ENCODE data around the gene ZNF664.

ZNF664 gene

DNA sequence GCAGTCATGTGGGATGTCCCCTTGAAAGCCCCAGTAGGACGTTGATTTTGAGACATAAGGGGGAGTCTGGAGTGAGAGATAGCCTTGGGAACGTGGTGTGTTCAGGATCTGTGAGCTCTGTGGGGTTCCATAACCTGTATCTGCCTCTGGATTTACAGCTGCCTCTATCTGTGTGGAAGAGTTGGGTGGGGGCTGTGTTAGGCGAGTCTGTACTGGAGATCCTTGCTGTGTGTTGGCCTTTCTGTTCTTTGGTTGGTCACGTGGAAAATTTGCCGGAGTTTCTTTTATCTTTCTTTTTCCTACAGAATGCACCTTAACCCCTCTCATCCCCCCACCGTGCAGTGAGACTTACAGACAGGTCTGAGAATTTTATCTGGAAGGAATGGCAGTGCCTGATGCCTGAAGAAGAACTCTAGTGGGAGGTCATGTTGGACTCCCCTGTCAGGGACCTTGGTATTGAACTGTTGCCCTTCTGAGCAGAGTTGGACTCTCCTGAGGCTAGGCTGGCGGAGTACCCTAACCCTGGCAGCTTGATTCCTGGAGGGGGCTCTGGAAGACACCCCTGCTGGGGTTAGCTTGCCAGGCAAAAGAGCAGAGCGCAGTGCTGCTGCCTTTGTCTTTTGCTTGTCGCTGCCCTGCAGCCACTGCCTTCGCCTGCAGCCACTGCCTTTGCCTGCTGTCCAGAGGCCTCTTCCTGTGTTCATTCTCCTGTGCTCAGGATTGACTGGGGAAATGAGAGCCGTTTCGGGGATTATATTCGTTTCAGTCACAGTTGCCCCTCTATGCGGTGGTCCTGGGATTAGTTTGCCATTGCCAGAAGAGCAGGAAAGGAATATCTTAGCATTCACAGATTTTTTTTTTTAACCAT is 34.1 kb downstream of the ZNF664 start:
- DNase-seq (ENCODE audit: extremely low read depth in 1 of 2, low read depth in 1 of 2), result no peak

DNA sequence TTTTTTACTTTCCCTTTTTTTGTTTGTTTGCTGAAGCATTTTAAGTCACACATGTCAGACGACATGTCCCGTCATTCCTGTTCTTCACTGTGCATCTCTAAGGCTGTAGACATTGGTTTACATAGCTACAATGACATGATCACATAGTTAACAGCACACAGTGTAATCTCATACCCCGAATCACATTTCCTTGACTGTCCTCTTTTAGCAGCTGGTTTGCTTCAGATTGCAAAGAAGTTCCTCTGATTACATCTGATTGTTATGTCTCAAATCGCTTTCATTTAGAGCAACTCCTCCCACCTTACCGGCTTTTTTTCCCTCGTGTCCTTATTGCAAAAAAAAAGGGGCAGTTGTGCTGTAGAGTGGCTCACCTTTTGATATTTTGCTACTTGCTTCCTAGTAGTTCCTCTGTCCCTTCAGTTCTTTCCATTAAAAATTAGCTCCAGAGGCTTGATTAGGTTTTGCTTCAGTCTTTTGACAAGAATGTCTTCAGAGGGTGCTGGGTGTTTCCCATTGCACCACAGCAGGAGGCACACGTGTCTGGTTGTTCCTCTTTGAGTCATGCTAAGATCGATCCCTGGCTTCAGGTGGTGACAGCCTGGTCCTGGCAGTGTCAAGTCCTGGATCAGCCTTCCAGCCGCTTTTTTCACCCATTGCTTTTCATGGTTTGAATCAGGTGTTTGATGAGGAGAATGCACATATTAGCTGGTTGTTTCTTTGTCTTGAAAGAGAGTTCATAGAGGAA is 35.0 kb downstream of the ZNF664 start:
- DNase-seq (ENCODE audit: extremely low read depth in 1 of 2, low read depth in 1 of 2), result no peak

DNA sequence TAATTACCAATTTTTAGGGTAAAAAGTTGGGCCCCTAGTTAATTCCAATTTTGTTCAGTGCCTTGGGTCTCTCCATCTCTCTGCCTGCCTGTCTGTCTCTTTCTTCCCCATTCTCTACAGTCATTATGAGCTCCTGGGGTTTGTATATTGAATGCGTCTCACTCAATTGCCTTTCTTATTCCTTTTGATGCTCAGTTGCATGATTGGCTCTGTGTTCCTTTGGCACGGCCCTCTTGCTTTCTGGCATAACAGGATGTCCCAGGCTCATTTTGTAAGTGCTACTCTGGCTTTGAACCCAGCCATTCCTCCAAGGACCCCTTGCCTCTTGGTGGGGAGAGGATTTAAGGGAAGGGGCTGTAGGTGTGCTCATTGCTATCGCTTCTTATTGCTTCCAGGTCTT is 35.6 kb downstream of the ZNF664 start:
- no peak for DNase-seq (ENCODE audit: extremely low read depth in 1 of 2, low read depth in 1 of 2)

DNA sequence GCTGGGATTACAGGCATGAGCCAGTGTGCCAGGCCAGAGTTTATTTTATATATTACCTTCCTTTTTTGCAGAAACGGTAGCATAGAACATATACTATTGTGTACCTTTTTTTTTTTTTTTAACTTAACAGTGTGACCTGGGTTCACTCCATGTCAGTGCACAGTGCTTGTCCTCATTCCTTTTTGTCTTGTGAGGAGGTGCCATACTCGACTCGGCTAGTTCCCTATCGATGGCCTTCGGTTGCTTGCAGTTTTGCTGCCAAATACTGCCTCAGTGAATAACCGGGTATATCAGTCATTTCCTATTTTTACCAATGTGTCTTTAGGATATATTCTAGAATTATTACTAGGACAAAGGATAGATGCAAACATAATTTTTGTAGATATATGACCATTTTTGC is 36.8 kb downstream of the ZNF664 start:
- DNase-seq (ENCODE audit: extremely low read depth in 1 of 2, low read depth in 1 of 2), result no peak

DNA sequence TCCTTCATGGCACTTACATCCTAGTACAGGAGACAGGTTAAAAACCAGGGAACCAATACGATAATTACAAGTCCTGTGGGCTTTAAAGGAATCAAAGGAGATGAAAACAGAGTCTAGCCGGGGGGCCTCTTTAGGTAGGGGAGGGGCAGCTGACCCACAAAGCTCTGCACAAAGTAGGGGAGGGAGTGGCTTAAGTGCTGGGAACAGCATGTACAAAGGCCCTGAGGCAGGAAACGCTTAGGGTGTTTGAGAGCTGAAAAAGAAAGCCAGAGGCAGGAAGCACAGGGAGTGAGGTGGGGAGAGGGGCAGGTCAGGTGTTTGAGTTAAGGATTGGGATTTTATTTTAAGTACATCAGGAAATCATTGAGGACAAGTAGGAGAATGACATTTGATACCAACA is 37.7 kb downstream of the ZNF664 start:
- DNase-seq (ENCODE audit: extremely low read depth in 1 of 2, low read depth in 1 of 2), result no peak

DNA sequence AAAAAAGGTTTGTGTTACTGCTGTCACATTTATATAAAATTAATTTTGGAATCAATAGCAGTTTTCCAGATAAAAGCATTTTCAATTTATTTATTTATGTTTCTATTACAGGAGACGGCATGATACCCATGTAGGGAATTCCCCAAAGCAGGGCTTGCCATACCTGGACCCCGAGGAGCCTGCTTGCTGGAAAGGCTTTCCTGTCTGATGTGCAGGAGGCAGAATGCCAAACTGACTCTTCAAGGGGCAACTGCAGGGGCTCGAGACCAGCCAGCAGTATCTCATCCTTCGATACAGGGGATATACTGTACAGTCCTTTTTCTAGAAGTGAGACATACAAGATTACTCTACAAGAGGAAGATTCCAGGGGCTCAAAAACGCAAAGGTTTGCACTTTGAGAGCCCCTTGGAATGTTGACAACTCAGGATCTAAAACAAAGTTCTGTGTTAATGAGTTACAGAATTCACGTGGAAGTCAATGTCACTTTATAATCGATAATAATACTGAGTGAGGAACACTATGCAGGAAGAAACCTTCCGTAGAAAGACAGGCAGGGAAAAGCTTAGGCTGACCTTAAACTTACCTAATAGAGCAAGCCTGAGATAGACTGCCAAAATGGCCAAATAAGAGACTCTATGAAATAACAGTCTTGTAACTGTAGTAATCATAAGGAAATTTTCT is 38.6 kb downstream of the ZNF664 start:
- DNase-seq (ENCODE audit: extremely low read depth in 1 of 2, low read depth in 1 of 2), result no peak

DNA sequence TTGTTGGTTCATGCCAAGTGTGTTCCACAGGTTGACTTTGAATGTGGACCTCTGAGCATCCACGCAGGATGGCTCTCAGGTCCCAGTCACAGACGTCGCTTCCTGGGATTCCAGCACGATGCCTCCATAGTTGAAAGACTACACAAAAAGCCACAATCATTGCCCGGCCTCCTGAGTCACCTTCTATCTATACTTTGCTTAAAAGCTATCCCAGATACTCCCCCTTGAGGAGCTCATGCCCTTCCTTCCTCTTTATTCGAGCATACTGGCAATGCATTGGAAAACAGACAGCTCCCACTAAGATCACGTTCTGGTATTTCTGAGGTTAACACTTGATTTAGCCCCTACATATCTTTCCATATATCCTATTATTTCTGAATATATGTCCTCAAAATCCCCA is 40.1 kb downstream of the ZNF664 start:
- DNase-seq (ENCODE audit: extremely low read depth in 1 of 2, low read depth in 1 of 2), result no peak

DNA sequence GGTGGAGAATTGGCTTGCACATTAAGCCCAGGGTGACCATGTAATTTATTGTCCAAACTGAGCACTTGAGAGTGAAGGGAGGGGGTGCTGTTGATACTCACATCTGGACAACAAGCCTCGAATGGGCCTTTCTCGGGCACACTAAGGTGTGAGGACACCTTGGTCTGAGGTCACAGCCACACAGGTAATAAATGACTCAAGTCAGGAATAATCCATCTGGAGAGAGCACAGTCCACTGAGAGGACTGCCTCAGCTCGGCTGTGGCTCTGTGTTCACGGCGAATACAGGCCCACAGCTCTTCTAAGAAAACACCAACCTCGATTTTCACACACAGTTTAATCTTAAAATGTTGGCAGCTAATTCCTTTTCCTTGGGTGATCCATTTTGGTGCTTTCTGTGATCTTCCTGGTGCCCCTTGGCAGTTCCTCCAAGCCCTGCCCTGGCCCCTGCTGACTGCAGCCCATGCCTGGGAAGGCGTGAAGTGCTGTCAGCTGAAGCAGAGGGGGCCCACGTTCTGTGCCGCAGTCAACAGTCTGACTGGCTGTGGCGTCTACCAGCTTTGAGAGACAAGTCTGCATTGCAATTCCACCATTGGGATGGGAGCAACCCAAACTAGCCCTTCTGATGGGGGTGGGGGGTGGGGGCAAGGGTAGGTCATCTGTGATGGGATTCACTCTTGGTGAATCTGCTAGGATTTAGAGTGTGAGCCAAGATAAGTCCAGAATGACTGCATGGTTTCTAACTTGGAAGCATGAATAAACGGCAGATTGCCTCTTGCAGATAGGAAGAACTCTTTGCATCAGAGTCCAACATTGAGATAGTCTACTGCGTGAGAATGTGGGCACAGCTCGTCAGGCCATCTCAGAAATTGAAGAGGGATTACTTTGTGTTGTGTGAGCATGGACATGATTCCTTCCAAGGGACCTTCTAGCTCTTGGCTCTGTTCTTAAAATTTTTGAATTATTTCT is 42.8 kb downstream of the ZNF664 start:
- no peak for DNase-seq (ENCODE audit: extremely low read depth in 1 of 2, low read depth in 1 of 2)

DNA sequence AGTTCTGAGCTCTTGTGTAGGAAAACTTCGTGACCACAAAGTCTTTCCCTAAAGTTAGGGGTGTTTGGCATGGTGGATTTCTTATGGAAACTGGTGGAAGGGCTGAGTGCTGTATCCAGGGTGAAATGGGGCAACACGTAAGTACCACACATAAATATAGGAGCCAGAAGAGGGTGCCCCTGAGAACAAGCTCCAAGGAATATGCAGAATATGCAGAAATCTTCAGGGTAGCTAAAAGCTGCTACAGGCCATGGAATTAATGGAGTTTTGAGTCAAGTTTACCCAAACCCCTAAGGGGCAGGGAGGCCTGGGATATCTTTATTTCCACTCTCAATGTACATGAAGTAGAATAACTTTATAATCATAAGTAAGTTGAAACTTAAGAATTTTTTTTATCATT is 44.0 kb downstream of the ZNF664 start:
- no peak for DNase-seq (ENCODE audit: extremely low read depth in 1 of 2, low read depth in 1 of 2)

DNA sequence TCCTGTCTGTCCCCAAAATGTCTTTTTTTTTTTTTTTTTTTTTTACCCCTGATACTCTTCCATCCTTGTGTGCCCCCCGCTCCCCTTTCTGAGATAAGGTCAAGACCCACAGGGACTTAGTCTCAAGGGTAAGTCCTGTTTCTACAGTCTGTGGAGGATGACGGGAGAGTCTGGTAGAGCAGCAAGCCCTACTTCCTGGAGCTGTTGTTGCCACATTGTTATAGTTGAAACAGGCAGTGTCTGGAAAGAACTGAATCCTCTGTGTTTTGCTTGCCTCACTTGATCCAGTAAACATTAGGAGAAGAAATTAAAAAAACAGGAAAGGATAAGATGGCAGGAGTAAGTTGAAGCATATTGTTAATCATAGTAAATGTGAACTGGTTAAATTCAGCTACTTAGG is 45.5 kb downstream of the ZNF664 start:
- no peak for DNase-seq (ENCODE audit: extremely low read depth in 1 of 2, low read depth in 1 of 2)

DNA sequence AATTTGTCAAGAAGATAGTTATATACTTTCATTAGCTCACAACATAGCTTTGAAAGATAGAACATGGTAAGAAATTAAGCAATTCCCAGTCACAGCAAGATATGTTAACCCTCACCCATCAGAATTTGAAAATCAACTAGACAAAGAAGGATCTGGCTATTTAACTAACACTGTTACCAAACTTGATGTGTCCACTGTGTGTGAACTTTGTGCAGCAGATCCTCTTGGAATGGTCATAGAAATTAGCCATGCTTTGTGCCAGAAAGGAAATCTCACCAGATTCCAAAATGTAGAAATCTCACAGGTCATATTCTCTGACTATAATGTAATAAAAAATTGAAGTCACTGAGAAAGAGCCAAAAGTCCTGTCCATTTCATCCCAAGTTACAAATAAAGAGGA is 46.1 kb downstream of the ZNF664 start:
- no peak for DNase-seq (ENCODE audit: extremely low read depth in 1 of 2, low read depth in 1 of 2)

DNA sequence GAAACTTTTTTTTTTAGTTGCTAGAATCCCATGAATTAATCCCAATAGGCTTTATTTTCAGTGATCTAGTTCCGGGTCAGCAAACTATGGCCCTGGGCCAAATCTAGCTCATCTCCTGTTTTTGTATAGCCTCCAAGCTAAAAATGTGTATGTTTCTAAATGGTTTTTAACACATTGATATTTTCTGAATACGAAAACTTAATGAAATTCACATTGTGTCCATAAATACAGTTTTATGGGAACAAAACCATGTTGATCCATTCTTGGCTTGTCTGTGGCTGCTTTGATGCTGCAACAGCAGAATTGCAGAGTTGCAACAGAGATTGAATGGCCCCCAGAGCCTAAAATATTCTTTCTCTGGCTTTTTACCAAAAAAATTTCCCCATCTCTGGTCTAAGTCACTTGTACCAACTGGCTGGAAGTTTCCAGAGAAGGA is 47.5 kb downstream of the ZNF664 start:
- no peak for DNase-seq (ENCODE audit: extremely low read depth in 1 of 2, low read depth in 1 of 2)

DNA sequence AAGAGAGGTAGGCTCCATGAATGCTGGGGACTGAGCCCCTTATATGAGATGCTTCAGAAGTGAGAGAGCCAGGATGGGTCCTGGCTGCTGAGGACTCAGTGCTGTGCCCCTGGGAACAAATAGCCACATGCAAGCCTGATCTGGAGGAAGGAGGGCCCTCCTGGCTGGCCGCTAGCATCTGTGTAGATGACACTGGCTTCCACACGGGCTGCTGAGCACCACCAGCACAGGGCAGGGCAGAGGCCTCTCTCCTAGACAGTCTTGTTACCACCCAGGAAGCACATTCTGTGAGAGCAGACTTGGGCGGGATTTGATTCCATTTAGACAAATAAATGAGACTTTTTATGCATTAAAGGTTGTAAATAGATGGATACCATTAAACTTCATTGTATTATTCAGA is 48.0 kb downstream of the ZNF664 start:
- no peak for DNase-seq (ENCODE audit: extremely low read depth in 1 of 2, low read depth in 1 of 2)

DNA sequence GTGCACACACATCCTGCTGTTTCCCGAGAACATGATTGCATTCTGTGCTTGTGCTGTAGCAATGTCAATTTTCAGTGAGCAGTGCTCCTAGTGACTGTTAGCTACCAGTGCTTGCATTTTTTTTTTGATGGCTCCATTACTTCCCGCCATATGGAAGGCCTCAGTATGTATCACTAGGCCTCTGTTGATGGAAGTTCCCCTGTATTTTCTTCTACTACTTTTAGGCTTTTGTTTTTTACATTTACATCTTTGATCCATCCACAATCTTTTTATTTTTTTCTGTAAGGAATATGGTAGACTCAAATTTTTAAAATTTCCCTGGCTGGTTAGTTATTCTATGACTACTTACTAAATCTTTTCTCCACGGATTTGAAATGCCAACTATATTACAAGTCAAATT is 49.1 kb downstream of the ZNF664 start:
- DNase-seq (ENCODE audit: extremely low read depth in 1 of 2, low read depth in 1 of 2), result no peak

DNA sequence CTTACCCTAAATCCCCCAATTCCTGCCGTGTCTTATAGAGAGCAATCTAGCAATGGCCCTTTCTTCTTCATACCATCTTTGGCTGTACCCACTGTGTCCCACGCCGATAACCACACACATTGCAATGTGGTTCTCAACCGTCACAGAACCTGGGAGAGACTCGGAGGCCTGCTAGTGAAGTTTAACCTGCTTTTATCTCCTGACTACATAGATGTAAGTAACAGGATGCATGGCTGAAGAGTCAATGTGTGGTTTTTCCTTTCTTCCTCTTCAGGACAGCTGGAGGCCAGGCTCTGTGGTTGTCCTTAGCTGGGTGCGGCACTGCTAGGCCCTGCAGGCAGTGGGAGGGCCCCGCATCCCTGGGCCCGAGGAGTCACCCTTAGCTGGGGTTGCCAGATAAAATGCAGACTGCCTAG is 51.3 kb downstream of the ZNF664 start:
- DNase-seq (ENCODE audit: extremely low read depth in 1 of 2, low read depth in 1 of 2), result no peak

DNA sequence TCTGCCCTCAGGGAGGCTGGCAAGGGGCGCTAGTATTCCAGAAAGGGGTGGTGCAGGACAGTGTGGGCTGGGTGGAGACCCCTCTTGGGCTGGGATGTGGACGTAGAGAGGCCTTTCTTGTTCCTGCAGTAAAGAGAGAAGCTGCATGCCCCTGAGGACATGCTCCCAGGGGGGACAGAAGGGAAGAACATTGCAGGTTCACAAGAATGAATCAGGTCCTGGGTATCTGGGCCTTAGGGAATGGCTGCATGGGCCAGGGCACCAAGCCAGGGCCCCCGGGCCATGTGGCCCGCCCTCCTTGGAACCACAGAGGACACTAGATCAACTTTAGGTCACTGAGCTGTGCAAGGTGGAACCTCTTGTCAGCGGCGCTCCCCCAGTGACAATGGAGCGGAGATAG is 51.8 kb downstream of the ZNF664 start:
- no peak for DNase-seq (ENCODE audit: extremely low read depth in 1 of 2, low read depth in 1 of 2)

DNA sequence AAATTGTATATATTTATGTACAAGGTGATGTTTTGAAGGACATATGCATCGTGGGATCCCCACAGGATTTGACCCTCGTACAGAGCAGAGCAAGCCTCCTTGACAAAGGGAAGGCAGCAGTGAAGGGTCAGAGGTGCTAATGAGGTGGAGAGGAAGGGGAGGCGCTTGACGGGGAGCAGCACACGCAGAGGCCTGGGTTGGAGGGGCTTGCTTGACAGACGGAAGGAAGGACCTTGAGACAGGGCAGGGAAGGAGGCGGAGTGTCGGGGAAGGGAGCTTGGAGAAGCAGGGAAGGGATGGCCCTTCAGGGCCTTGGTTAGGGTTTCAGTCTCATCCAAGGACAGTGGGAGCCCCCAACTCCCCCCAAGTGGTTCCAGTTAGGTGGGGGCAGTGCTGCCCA is 52.6 kb downstream of the ZNF664 start:
- no peak for DNase-seq (ENCODE audit: extremely low read depth in 1 of 2, low read depth in 1 of 2)

DNA sequence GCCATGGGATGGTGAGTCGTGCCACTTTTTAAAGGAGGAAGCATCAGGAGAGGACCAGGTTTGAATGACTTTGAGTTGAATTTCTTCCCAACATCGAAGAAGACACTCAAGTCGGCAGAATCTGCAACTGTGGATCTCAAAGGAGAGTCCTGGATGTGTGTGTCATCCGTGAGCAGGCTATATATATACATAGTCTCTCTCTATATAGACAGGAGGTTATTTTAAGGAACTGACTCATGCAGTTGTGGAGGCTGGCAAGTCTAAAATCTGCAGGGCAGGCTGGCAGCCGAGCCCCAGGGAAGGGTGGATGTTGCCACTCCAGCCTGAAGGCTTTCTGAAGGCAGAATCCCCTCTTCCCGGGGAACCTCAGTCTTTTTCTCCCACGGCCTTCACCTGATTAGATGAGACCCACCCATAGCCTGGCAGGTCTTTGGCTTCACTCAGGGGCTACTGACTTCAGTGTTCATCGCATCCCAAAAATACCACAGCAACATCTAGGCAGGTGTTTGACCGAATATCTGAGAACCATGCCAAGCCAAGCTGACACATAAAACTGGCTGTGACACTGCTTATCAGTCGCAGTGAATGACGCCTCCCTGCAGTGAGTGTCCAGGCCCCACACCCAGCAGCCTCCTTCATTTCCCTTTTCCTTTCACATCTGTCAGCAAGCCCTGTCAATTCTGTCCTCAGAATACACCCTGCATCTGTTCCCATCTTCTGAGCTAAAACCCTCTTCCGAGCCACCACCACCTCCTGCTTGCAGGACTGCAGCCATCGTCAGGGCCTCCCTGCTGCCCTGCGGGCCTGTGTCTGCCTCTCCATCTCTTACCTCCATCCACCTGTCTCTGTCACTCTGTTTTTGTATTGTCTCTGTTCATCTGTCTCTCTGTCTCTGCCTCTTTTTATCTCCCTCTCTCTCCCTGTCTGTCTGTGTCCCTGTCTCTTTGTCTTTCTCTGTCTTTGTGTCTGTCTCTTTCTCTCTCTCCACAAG is 54.0 kb downstream of the ZNF664 start:
- no peak for DNase-seq (ENCODE audit: extremely low read depth in 1 of 2, low read depth in 1 of 2)

DNA sequence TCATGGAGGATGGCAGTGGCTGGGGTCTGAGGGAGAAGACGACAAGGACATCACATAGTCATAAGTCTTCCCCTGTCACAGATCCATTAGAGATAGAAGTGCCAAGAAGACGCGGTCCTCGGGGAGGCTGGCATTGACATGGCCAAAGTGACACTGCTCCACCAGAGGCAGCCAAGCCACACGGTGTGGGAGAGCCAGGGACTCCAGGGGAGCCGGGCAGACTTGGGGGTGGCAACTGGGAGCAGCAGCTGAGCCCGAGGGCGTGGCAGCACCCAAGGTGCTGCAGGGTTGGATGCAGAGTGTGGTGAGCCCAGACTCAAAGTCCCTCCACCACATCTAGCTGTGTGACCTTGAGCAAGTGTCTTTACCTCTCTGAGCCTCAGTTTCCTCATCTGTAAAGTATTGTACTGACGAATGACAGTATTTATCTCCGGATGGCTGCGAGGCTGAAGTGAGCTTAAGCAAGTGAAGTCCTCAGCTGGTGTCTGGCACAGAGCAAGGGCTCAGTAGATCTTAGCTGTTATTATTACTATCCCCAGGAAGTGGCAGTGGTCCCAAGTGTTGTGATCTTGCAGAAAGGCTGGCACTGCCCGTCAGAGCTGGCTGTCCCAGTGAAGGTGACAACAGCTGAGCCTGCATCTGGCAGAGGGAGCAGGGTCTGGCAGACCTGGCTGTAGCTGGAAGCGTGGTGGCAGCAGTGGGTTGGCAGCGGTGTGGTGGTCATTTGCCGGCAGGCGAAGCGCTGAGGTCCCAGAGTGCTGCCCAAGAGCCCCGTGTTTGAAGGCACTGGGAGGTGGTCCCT is 54.9 kb downstream of the ZNF664 start:
- DNase-seq (ENCODE audit: extremely low read depth in 1 of 2, low read depth in 1 of 2), result no peak
